MM.1S (cell line): Measurements from ENCODE around the gene PMFBP1.

Source experiments
- DNase-seq: peaks from one replicate; pipeline ENCODE4 v3.0.0-alpha.2; 2015
- H2AFZ ChIP-seq: fragments of 300-600 bp; sonication (generic); 2 replicates; pipeline ENCODE4 v1.6.0; 2016; ENCODE audit warnings: antibody characterized with exemption, low read length
- H3F3A ChIP-seq: fragments of 300-600 bp; sonication (generic); 2 replicates; pipeline ENCODE4 v1.6.1; 2016; ENCODE audit warnings: mild to moderate bottlenecking, antibody characterized with exemption, low read length, moderate library complexity, mixed read lengths; ENCODE audit not compliant: insufficient read depth
- H3K27ac ChIP-seq: fragments of 300-600 bp; sonication (generic); 2 replicates; pipeline ENCODE4 v1.5.1; 2016; ENCODE audit warnings: mild to moderate bottlenecking, low read length
- H3K27me3 ChIP-seq: fragments of 300-600 bp; sonication (generic); replicated peaks from 2 replicates; pipeline ENCODE4 v1.6.0; 2016; ENCODE audit warnings: low read length; ENCODE audit not compliant: insufficient read depth
- H3K36me3 ChIP-seq: fragments of 300-600 bp; sonication (generic); replicated peaks from 2 replicates; pipeline ENCODE4 v1.6.1; 2016; ENCODE audit warnings: mild to moderate bottlenecking, low read length, mixed read lengths; ENCODE audit not compliant: insufficient read depth
- H3K4me1 ChIP-seq: fragments of 300-600 bp; sonication (generic); 2 replicates; pipeline ENCODE4 v1.6.1; 2016; ENCODE audit warnings: low read length, mixed read lengths
- H3K4me2 ChIP-seq: fragments of 300-600 bp; sonication (generic); 2 replicates; pipeline ENCODE4 v1.6.0; 2016; ENCODE audit warnings: low read depth, low read length
- H3K4me3 ChIP-seq: fragments of 300-600 bp; sonication (generic); 2 replicates; pipeline ENCODE4 v1.5.1; 2016; ENCODE audit warnings: low read length, mixed read lengths
- H3K79me2 ChIP-seq: fragments of 300-600 bp; sonication (generic); 2 replicates; pipeline ENCODE4 v1.6.1; 2016; ENCODE audit warnings: mixed run types, low read length, mixed read lengths
- H3K9ac ChIP-seq: fragments of 300-600 bp; sonication (generic); 2 replicates; pipeline ENCODE4 v1.6.1; 2016; ENCODE audit warnings: low read length, mixed read lengths
- H3K9me2 ChIP-seq: fragments of 300-600 bp; sonication (generic); replicated peaks from 2 replicates; pipeline ENCODE4 v1.6.1; 2016; ENCODE audit warnings: mild to moderate bottlenecking, low read length, mixed read lengths; ENCODE audit not compliant: insufficient read depth
- H3K9me3 ChIP-seq: fragments of 300-600 bp; sonication (generic); replicated peaks from 2 replicates; pipeline ENCODE4 v1.6.1; 2016; ENCODE audit warnings: mild to moderate bottlenecking, low read length, mixed read lengths; ENCODE audit not compliant: insufficient read depth
- H4K20me1 ChIP-seq: fragments of 300-600 bp; sonication (generic); 2 replicates; pipeline ENCODE4 v1.6.1; 2016; ENCODE audit warnings: mild to moderate bottlenecking, low read length, moderate library complexity, mixed read lengths; ENCODE audit not compliant: insufficient read depth
- CTCF ChIP-seq: fragments of 300-600 bp; sonication (generic); IDR thresholded peaks from 2 replicates; pipeline ENCODE4 v1.5.1; 2016; ENCODE audit warnings: antibody characterized with exemption, low read length, mixed read lengths
- EZH2 ChIP-seq: fragments of 300-600 bp; sonication (generic); optimal IDR thresholded peaks from 2 replicates; pipeline ENCODE3; 2017; ENCODE audit warnings: low read depth, mild to moderate bottlenecking, antibody characterized with exemption, low read length, mixed read lengths
- EZH2phosphoT487 ChIP-seq: fragments of 300-600 bp; sonication (generic); IDR thresholded peaks from 2 replicates; pipeline ENCODE4 v1.6.1; 2018; ENCODE audit warnings: antibody characterized with exemption, low read length

The PMFBP1 gene

GRCh38 chr16:72139908-72140307, 32.0 kb downstream of the PMFBP1 start:
- Histone ChIP-seq H3K27me3 (no peaks in the 10 kb centered on the region), H3K27ac (no peak overlapping the region), H3K9ac (no peak overlapping the region), H3K4me2 (no peak overlapping the region), H3F3A (no peaks in the 10 kb centered on the region), H3K4me1 (no peaks in the 10 kb centered on the region), H3K36me3 (no peaks in the 10 kb centered on the region), H4K20me1 (no peaks in the 10 kb centered on the region), H3K4me3 (no peak overlapping the region), H2AFZ (no peak overlapping the region), H3K9me3 (no peaks in the 10 kb centered on the region), H3K9me2 (no peaks in the 10 kb centered on the region), H3K79me2 (no peaks in the 10 kb centered on the region)
- no peak for TF ChIP-seq EZH2phosphoT487
- no peak for TF ChIP-seq EZH2
- no peak for TF ChIP-seq CTCF
- DNase-seq = no peak

GRCh38 chr16:72138064-72138572, 33.8 kb downstream of the PMFBP1 start:
- no peaks in the 10 kb centered on the region for H3K4me1 ChIP-seq
- H3K4me2 ChIP-seq = no peak overlapping the region
- no peaks in the 10 kb centered on the region for H3K36me3 ChIP-seq
- no peaks in the 10 kb centered on the region for H3K9me2 ChIP-seq
- no peak for DNase-seq
- no peak for TF ChIP-seq CTCF
- TF ChIP-seq EZH2 = no peak
- no peak for TF ChIP-seq EZH2phosphoT487
- H3K27me3 ChIP-seq = no peaks in the 10 kb centered on the region
- H3K9ac ChIP-seq = no peak overlapping the region
- H3K9me3 ChIP-seq = no peaks in the 10 kb centered on the region
- H2AFZ ChIP-seq = no peak overlapping the region
- no peaks in the 10 kb centered on the region for H3F3A ChIP-seq
- no peak overlapping the region for H3K27ac ChIP-seq
- H3K79me2 ChIP-seq = no peaks in the 10 kb centered on the region
- no peak overlapping the region for H3K4me3 ChIP-seq
- no peaks in the 10 kb centered on the region for H4K20me1 ChIP-seq

- no peak overlapping the region for H3K27ac ChIP-seq
- no peaks in the 10 kb centered on the region for H3F3A ChIP-seq
- no peak overlapping the region for H2AFZ ChIP-seq
- H3K79me2 ChIP-seq = no peaks in the 10 kb centered on the region
- H3K9me3 ChIP-seq = no peaks in the 10 kb centered on the region
- no peak for DNase-seq
- no peak overlapping the region for H3K4me2 ChIP-seq
- no peaks in the 10 kb centered on the region for H3K4me1 ChIP-seq
- H3K36me3 ChIP-seq = no peaks in the 10 kb centered on the region
- H3K9ac ChIP-seq = no peak overlapping the region
- H3K4me3 ChIP-seq = no peak overlapping the region
- no peaks in the 10 kb centered on the region for H3K27me3 ChIP-seq
- no peaks in the 10 kb centered on the region for H3K9me2 ChIP-seq
- TF ChIP-seq EZH2 (no peak), EZH2phosphoT487 (no peak), CTCF (no peak)
- no peaks in the 10 kb centered on the region for H4K20me1 ChIP-seq
These were observed 34.4 kb downstream of the PMFBP1 start for GRCh38 chr16:72137380-72138063.
